Brain microvascular endothelial cell (primary cell): ENCODE data around the gene CAMTA1.

Source experiments
- DNase-seq: peaks from one replicate; pipeline ENCODE4 v3.0.0-alpha.2; 2020
- H3K27ac ChIP-seq: fragments of 250-450 bp; sonication (Bioruptor Pico); 2 replicates; pipeline ENCODE4 v1.5.1; 2020; ENCODE audit warnings: mild to moderate bottlenecking, moderate library complexity
- H3K27me3 ChIP-seq: fragments of 250-450 bp; sonication (Bioruptor Pico); replicated peaks from 2 replicates; pipeline ENCODE4 v1.5.1; 2020; ENCODE audit warnings: mild to moderate bottlenecking
- H3K36me3 ChIP-seq: fragments of 250-450 bp; sonication (Bioruptor Pico); replicated peaks from 2 replicates; pipeline ENCODE4 v1.5.1; 2020; ENCODE audit warnings: mild to moderate bottlenecking
- H3K4me3 ChIP-seq: 2 replicates; pipeline ENCODE4 v1.5.1; 2011; ENCODE audit warnings: low read depth, mild to moderate bottlenecking, control low read depth, low read length, moderate library complexity
- CTCF ChIP-seq: IDR thresholded peaks from 2 replicates; pipeline ENCODE4 v1.5.1; 2011; ENCODE audit warnings: low read depth, mild to moderate bottlenecking, moderate library complexity, low read length, control low read depth, inconsistent platforms; ENCODE audit errors: missing control alignments
- in situ Hi-C: cut with HindIII; loops from 2 replicates; pipeline ENCODE4 v1.10.0; 2017; ENCODE audit warnings: low sequenced_read_pairs, low pct_ligation_motif_present

Gene CAMTA1

GRCh38 chr1:7719468-7720094 is 934.3 kb downstream of the CAMTA1 start:
- H3K4me3 ChIP-seq: no peak overlapping the region
- in situ Hi-C loops: no loop called here
- H3K27ac ChIP-seq: no peak overlapping the region
- no peak for DNase-seq
- H3K27me3 ChIP-seq: no peaks in the 10 kb centered on the region
- no peak for TF ChIP-seq CTCF
- no peaks in the 10 kb centered on the region for H3K36me3 ChIP-seq

GRCh38 chr1:7721940-7722669 is 936.9 kb downstream of the CAMTA1 start:
- DNase-seq: no peak

GRCh38 chr1:7722670-7723012 is 937.4 kb downstream of the CAMTA1 start:
- in situ Hi-C loops: no loop called here
- Histone ChIP-seq H3K36me3 (no peaks in the 10 kb centered on the region), H3K4me3 (no peak overlapping the region), H3K27me3 (no peaks in the 10 kb centered on the region), H3K27ac (no peak overlapping the region)
- TF ChIP-seq CTCF: no peak
- DNase-seq: no peak

More at GRCh38 chr1:7721940-7722669, 936.9 kb downstream of the CAMTA1 start:
- Histone ChIP-seq H3K36me3 (no peaks in the 10 kb centered on the region), H3K27ac (no peak overlapping the region), H3K27me3 (no peaks in the 10 kb centered on the region), H3K4me3 (no peak overlapping the region)
- in situ Hi-C loops: no loop called here
- TF ChIP-seq CTCF: no peak

GRCh38 chr1:7726623-7727022 is 941.4 kb downstream of the CAMTA1 start:
- DNase-seq: no peak
- in situ Hi-C loops: no loop called here
- no peak overlapping the region for H3K4me3 ChIP-seq
- H3K36me3 ChIP-seq: no peaks in the 10 kb centered on the region
- TF ChIP-seq CTCF: no peak
- H3K27ac ChIP-seq: no peak overlapping the region
- H3K27me3 ChIP-seq: no peaks in the 10 kb centered on the region

- no peaks in the 10 kb centered on the region for H3K27me3 ChIP-seq
- H3K27ac ChIP-seq: no peak overlapping the region
- no peak overlapping the region for H3K4me3 ChIP-seq
- no peaks in the 10 kb centered on the region for H3K36me3 ChIP-seq
- DNase-seq: no peak
- in situ Hi-C loops: no loop called here
- TF ChIP-seq CTCF: no peak
These were observed 942.7 kb downstream of the CAMTA1 start for GRCh38 chr1:7727809-7728471.
